Activated CD4-positive, alpha-beta T cell treated with anti-CD3 and anti-CD28 coated beads, Interleukin-10, Interleukin-2, amounts not matched to agents 100 ng/mL and 50 ng/mL, durations not matched to agents 16 hours and 8 hours (primary cell): ENCODE results near the gene S100P.
"Not testable (repeated sequence)": the region's sequence is repeated elsewhere in the genome, so short reads cannot be mapped to it uniquely, and the experiment has no call there.

Experiments
- DNase-seq: peaks from one replicate; pipeline ENCODE4 v3.0.0-alpha.2; 2020

S100P gene

DNA sequence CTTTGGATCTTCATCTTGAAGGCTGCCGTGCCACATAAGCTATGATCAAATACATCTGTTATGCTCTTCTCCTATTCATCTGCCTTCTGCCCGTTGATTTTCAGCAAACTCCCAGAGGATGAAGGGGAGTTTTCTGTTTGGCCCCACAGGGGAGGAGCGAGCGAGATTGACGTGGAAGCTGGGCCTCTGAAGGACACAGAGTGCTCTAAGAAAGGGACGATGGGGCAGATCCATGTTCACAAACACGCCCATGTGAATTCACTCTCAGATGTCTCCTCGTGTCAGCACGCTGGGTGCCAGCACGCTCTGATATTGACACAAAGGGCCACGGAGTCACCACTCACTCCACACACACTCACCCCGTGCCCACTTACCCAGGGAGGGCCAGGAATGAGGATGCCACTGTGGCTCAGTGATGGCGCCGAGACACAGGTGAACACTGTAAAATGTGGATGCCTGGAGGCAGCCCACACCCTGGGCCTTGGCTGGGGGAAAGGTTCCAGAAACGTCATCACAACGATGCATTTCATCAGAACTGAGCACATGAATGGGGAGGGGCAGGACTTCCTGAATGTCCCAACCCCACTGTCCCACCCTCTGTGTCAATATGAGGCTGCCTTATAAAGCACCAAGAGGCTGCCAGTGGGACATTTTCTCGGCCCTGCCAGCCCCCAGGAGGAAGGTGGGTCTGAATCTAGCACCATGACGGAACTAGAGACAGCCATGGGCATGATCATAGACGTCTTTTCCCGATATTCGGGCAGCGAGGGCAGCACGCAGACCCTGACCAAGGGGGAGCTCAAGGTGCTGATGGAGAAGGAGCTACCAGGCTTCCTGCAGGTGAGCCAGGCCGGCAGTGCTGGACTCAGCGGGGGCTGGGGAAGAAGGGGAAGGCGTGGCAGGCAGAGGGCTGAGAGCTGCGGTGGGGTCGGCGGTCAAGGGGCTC is at the start of gene S100P:
TSS of gene S100P (plus strand) at position 648 of the 946 bp plus-strand sequence. CDS start at position 703, 55 bp downstream.
- DNase-seq, result no peak

DNA sequence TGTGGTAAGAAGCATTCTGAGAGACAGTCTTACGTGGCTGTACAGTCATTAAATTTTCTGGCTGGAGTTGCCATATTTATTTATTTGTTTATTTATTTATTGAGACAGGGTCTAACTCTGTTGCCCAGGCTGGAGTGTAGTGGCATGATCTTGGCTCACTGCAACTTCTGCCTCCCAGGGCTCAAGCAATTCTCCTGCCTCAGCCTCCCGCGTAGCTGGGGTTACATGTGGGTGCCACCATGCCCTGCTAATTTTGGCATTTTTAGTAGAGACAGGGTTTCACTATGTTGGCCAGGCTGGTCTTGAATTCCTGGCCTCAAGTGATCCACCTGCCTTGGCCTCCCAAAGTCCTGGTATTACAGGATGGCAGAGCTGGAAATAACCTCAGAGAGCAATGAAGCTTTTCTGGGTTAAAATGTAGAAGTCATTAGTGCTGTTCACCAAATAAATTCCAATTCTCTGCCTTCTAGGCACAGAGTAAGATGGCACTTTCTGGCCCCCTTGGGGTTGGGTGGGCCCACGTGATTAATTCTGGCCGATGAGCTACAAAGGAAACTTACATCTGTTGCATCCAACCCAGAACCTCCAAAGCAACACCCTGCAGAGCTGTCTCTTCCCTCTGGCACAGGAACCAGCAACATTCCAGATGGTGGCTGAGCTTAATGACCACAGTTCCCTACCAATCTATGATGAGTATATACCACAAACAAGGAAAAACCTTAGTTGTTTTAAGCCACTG is 48.7 kb upstream of the S100P start:
- DNase-seq, result no peak

- DNase-seq, result no peak
Observed at GRCh38 chr4:6647169-6647568, 46.5 kb upstream of the S100P start.

DNA sequence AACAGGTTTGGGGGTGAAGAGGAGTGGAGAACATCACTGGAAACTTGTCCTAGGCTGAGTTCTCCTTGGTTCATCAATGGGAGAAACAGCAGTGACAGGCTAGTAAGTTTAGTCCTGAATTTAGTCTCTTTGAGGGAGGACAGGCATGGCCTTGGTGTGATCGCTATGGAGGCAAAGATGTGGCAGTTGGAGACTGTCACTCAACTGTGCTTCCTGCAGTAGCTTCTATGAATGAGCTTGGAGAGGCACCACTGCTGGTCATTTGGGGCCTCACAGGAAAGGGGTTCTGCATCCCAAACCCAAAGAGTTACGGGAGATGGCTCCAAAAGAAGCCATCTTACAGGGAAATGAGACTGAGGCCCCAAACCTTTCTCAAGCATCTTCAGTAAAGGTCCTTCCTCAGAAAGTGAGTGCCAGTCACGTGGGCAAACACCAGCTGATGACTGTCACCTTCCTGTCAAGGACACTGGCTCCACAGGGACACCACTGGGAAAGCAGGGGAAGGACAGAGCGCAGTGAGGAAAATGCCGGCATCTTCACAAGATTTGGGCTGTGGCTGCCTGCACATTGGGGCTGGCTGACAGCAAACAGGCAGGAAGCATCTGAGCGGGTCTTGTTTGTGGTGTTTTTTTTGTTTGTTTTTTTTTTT is 46.0 kb upstream of the S100P start:
- DNase-seq, result no peak

- no peak for DNase-seq
Observed at GRCh38 chr4:6649216-6649615, 44.5 kb upstream of the S100P start.

- DNase-seq, result not testable (repeated sequence)
Observed at GRCh38 chr4:6654211-6654610, 39.5 kb upstream of the S100P start.

GRCh38 chr4:6655291-6655690 is 38.4 kb upstream of the S100P start:
- not testable (repeated sequence) for DNase-seq

DNA sequence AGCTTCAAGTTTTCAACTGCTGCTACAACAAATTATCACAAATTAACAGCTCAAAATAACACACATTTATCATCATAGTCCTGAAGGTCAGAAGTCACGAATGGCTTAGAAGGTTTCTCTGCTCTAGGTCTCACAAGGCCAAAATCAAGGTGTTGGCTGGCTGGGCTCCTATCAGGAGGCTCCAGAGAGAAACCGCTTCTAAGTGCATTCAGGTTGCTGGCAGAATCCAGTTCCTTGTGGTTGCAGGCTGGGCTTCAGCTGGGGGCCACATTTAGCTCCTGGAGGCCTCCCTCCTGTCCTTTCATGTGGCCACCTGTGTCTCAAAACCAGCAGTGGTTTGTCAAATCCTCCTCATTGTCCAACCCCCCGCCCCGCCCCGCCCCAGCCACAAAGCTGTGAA is 37.8 kb upstream of the S100P start:
- no peak for DNase-seq

DNA sequence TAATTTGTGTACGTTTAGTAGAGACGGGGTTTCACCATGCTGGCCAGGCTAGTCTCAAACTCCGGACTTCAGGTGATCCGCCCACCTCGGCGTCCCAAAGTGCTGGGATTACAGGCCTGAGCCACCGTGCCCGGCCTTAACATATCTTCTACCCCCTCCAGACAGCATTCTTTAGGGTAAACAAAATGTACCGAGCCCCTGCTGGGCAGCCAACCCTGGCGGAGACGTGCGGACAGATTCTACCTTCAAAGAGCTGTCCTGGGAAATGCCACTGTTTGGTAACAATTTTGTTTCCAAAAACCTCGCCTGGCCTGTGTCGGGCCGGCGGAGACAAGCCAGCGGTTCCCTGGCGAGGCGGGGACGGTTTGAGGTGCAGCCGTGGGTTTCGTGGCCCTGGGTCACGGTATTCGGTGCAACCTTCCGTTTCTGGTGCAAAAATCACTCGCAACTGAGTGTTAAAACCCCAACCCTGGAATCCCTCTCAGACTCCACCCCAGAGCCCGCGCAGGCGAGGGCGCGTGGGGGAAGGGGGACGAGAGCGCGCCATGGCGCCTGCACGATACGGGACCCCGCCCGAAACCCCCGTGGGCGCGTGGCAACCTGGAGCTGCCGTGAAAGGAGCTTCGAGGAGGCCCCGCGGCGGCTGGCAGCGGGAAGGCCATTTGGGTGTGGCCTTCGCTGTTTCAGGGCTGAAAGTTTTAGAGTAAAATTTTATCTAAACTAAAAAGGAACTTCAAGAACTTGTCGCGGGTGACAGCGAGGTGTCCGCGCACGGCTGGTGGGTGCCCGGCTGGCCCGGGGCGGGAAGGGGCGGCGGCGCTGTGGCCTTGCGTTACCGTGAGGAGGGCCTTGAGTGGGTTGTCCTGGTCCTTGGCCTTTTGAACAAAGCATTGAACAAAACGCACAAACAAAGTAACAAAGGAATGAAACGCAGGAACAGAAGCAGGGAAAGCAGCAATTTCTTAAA is 36.2 kb upstream of the S100P start:
- no peak for DNase-seq

DNA sequence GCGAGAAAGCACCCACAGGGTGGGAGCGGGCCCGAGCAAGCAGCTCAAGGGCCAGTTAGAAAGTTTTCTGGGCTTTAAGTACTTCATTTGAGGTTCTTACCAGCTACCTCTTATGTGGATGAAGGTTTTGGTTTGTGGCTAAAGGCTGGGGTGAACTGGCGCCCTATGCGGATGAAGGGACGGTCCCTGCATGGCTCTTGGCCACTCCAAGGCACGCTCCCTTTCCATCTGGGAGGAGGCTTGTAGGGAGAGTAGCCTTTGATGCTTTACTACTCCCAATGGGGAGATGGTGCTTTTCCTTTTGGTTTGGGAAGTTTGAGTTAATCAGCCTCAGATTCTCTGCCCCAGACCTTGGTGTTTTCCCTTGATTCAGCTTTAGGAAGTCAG is 35.5 kb upstream of the S100P start:
- no peak for DNase-seq

DNA sequence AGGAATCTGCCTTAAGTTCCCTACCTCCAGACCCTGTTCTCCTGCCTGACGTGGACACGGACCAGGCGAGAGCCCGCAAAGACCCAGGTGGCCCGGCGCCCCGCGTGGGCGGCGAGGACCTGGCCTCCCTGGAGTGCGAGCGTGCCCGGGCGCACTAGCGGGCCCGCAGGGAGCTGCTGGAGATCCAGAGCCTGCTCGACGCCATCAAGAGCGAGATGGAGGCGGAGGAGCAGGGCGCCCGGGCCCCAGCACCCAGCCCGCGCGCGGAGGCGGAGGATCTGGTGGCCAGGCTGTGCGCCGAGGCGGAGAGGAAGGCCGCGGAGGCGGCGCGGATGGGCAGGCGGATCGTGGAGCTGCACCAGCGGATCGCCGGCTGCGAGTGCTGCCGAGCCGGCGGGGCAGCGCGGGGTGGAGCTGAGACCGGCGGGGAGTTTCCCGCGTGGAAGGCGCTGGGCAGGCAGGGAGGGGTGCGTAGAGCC is 35.0 kb upstream of the S100P start:
- peak; percentile 36 for DNase-seq

DNA sequence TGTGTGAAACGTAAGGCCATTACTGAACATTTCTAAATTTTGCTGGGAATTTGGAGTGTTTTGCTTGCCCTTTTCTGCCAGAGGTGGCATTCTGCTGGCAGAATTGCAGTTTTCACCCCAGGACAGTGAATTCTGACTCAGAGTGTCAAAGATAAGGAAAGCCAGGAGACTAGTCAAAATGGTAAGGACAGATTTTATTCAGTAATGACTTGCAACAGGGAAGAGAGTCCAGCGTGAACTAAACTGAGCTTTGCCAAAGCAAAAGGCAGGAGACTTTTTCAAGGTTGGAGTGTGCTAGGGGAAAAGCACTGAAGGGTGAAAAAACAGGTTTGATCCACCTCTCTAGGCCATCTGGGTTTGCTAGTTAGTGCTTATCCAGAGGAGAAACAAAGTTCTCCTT is 33.8 kb upstream of the S100P start:
- no peak for DNase-seq

GRCh38 chr4:6660430-6660829 is 33.2 kb upstream of the S100P start:
- no peak for DNase-seq

- DNase-seq, result no peak
Observed at GRCh38 chr4:6662591-6662990, 31.1 kb upstream of the S100P start.

DNA sequence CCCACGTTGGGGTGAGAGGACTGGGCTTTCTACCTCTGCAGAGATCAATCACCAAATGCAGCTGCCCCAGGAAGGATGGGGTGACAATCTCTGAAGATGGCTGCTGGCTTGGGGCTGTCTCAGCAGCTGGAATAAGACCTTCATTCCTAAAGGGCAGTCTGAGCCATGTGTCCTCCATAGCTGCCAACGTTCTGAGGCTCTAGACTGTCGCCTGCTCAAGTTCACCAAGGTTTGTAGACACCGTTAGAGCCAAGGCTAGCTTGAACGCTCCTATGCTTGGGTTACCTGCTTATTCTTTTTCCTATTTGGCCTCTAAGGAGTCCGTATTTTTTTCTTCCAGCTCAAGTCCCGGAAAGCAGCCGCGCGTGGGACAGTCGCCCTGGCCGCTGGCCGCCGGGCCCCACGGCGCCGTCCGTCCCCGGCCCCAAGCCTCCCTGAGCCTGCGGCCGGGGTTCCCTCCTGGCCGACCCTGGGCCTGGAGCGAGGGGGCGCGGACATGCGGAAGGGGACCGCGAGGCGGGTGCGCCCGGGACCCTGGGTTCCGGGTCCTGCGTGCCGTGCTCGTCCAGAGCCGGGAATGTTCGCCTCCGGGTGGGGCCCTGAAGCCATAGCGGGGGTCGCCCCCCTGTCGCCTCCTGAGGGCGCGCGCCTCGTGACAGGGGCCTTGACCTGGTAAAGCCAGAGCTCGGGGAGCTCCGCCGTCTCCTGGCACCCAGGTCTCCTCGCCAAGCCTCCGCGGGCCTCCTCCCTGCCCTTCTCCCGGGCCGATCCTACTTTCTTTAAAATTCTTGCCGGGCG is 29.9 kb upstream of the S100P start:
- DNase-seq, result no peak

DNA sequence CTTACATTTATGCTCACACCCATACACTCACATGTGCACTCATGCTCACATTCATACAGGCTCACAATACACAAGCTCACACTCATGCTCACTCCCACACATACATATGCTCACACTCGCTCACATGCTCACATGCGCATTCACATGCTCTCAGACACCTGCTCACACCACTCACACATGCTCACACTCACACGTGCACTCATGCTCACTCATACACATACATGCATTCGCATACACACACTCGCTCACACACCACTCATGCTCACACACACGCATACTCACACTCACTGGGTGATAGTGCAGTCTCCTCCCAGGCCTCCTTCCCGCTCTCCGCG is 28.4 kb upstream of the S100P start:
- no peak for DNase-seq

DNA sequence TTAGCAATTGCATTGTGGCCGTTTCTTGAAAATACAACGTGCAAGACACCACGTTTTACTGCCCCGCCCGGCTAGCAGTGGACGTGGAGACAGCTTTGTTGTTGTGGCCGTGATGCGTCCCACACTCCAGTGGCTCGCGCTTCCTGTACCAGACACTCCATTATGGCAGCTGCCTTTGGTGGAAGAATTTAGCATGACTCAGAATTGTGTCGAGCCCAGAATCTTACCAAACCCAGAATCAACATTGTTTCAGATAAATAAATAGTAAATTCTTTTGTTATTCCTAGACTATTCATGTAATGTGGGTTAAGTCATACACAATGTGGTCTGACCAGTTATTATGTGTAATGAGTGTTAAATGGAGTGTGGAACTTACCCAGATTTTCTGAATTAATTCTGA is 25.3 kb upstream of the S100P start:
- no peak for DNase-seq

DNA sequence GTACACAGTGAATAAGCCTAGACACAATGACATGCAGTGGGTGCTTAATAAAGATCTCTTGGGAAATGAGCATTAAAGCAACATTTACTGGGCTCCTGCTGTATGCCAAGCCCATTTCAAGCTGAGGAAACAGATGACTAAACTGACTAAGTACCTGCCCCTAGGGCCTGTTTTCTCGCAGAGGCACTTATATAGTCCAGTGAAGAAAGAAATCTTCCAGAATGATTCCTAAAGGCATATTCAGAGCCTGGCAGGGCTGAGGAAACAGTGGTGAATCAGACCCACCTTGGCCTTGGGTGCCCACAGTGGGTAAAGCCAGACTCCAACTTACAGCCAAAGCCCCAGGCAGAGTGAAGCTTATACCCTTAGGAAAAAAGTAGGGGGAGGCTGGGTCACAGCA is 22.0 kb upstream of the S100P start:
- no peak for DNase-seq

DNA sequence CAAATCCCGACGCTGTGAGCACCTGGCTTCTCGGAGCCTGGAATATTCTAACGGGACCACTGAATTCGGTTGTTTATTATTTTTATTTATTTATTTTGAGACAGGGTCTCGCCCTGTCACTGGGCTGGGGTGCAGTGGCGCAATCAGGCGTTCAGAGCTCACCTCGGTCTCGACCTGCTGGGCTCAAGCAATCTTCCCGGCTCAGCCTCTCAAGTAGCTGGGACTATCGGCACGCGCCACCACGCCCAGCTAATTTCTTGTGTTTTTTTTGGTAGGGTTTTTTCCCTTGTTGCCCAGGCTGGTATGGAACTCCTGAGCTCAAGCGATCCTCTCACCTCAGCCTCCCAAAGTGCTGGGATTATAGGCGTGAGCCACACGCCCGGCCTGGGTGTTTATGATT is 21.5 kb upstream of the S100P start:
- DNase-seq, result no peak

GRCh38 chr4:6672541-6673190 is 21.0 kb upstream of the S100P start:
- DNase-seq, result not testable (repeated sequence)

GRCh38 chr4:6673191-6673659 is 20.5 kb upstream of the S100P start:
- peak; percentile 69 for DNase-seq
